HG03280 (cell line): ENCODE data around the gene PDGFRA.
"Not testable (repeated sequence)": the region's sequence is repeated elsewhere in the genome, so short reads cannot be mapped to it uniquely, and the experiment has no call there.

Experiments used
- ATAC-seq: cut with Tn5 transposase; IDR thresholded peaks from one replicate; pipeline ENCODE4 v1.9.1; 2021; ENCODE audit warnings: mild to moderate bottlenecking, moderate library complexity; ENCODE audit not compliant: unreplicated experiment

The PDGFRA gene

DNA sequence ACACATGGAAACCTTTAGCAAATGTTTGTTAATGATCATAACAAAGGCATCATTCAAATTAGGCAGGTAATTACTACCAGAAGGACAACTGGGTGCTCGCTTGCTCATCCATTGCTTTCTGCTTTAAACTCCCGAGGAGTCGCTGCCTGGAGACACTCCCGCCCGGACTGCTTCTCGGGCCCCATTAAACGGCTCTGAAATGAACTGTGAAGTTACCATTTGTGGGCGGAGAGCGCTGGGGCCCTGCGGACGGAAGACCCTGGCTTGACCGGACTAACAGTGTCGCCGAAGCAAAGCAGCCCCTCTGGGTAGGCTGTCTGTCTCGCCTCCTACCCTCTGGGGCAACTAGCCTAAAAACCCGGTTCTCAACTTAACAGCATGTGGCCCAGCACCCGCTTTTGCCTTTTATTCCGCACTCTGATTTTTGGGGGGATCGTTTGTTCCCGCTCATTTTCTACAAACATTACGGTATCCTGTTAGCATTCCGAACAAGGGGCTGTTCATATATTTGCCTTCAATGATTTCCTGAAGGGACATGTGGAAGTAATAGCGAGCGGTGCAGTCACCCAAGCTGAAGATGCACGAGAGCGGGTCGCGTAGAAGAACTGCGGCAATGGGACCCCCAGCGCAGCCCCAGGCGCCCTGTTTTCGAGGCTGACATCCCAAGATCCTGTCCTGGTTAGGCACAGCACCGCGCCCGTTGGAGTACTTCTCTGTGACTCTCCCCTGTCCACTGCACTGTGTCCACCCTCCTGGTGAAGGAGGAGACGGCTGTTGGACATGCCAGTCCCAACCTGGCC, 1.6 kb upstream of the PDGFRA start:
- no peak for ATAC-seq

DNA sequence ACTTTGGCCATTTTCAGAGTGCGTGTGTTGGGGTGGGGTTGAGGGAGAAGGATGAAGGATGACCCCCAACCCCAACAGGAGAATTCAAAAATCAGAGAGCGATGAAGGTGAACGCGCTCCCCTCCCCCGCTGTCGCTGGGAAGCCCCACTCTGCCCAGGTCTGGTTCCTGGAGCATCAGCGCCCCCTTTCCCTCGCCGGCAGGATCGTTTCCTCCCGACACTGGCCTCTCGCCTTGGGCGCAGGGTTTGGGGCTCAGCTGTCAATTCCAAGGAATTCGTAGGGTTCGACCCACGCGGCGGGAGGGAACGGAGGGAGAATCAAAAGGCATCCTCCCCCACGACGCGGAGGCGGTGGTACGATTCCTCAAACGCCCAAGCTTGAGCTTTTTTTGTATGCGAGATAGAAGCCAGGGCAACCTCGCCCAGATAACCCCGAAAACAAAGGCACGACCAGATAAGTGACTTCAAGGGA, 1.0 kb upstream of the PDGFRA start:
- no peak for ATAC-seq

DNA sequence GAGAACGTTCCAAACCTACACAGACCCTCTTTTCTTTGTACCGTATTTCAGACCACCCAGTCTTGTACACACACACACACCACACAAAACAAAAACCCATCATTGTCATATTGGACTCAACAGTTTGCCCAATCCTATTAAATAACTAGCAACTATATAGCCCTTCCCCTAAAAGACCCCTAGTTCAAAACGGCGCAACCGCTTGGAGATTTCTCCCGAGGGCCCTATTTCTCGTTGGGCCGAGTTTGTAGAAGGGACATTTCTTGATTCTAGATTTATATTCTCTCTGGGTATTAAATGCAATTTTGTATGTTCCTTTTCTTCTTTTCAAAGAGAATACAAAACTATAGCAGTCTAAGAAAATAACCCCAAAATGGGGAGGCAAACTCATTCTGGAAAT, 547 bp upstream of the PDGFRA start:
- no peak for ATAC-seq

DNA sequence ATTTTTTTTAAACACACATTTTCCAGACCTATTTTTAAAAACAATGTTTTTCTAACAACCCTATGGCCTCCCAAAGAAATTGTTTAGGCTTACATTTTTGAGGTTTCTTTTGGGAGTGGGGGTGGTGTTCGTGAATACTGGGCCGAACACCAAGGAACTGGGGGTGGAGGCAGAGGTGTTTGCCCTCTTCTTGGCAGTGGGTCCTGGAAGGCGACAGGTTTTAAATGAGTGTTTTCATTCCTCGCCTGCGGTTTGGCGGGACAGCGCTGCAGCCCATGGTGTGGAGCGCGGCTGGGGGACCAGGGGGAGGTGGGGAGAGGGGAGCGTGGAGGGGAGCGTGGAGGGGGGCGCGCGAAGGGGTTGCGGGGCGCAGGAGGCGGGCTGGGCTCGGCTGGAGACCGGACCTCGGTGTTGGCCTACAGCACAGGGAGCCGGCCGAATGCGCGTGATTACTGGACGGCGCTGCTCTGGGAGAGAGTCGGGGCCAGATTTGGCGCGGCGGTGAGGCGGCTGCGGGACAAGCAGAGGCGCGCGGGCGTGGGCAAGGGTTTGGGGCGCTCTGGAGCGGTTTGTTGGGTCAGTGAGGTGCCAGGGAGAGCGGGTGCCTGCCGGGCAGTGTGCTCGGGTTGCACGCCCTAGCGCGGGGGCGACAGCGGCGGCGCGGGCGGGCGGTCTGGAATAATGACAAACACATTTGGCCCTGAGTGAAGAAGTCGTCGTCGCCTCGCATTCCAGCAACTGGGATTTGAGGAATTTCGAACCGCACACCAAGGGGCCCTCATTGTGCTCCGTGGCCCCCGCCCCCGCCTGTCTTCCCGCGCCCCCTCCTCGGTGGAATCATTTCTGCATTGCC, 764 bp downstream of the PDGFRA start:
- no peak for ATAC-seq

DNA sequence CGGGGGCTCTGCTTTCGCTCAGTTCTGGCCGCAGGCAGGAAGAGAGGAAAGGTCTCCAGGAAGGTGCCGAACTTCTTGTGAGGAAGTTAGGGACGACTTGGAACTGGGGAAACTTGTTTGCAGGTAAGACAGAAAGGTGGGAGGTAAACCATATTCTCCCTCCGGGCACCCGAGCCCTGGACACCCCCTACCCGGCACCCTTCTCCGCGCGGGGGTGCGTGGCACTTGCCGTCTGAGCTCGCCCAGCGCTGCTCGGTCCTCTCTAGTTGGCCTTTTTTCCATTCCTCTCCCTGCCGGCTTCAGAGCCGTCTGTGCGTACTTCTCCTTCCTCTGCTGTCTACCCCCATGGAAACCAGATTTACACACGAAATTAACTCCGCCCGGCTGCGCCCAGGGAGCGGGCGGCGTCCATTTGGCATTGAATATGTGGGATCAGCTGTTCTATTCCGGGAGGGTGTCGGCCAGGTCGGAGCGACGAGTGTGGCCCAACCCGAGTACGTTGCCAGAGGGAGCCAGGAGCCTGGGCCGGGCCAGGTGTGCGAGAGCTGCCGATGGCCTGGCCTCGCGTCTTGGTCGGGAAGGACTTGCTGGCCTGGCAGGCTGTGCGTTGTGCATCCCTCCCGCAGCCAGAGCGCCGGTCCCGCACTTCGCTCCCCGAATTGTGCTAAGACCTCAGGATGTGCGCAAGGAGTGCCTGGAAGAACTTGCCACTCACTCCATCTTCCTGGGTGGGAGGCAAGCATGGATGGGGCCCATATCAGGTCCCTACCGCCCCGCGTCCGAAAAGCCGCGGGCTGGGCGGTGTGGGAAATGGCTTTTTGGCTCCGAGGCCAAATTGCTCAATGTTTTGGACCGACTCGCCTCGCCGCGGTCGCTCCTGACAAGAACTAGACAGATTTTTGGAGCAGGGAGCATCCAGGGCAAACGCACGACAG, 1.7 kb downstream of the PDGFRA start:
- ATAC-seq = no peak

DNA sequence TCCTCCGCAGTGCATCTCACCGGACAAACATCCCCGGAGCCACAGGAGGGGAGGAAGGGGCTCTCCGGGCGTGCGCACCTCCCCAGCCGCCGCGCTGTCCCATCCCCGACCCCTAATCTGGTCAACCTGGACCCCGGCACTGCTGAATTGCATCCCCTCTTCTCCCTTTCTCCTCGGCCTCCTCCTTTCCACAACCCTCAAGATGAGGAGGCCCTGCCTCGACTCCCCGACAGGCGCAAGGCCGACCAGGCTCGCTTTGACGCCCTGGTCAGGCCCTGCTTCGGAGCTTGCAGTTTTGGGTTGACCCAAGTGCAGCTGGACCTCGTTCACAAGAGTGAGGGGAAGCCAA, 2.3 kb downstream of the PDGFRA start:
- ATAC-seq = no peak

DNA sequence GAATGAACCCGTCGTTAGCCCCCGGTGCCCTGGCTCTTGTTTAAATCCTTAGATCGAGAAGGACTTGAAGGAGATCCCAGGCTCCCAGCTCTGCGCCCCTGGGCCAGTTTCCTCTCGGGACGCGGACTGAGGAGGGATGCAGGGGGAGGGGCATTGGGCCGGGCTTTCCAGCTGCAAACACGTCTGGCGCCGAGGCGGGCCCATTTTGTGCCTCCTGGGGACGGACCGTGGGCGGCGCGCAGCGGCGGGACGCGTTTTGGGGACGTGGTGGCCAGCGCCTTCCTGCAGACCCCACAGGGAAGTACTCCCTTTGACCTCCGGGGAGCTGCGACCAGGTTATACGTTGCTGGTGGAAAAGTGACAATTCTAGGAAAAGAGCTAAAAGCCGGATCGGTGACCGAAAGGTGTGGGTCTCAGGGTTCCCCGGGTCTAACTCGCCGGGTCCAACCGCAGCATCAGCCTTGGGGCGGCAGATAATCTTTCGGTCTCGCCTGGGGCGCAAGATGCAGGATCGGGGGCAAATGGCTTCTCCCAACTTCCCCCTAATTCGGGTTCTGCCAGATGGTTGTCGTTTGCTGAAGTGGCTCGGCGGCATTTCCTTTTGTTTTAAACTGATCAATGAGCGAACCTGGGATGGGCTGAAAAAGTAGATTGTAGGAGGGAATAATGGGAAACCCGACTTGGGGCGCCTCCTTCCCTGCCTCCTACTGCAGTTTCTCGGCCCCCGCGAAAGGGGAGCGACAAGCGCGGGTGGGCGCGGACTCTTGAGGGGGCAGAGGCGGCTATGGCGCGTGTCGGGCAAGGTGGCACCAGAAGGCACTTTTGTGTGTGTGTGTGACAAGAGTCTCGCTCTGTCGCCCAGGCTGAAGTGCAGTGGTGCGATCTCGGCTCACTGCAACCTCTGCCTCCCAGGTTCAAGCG, 2.9 kb downstream of the PDGFRA start:
- ATAC-seq = no peak

DNA sequence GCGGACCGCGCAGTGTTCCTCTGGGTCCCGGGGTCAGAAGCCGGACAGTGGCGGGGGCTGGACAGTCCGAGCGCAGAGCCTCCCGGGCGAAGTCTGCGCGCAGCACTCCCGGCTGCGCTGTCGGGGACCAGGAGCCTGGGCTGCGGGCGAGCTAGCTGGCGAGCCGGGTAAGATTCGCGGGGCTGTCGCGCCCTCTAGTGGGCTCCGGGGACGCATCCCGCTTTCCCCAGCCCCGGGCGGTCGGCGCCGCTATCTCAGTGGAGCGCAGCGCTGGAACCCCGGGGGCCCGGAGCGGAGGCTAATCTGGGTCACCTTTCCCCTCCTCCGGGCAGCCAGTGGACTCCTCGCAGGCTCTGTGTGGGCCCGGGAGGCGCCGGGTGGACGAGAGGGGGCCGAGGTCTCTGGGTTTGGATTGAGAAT, 4.2 kb downstream of the PDGFRA start:
- peak; percentile 80 for ATAC-seq

DNA sequence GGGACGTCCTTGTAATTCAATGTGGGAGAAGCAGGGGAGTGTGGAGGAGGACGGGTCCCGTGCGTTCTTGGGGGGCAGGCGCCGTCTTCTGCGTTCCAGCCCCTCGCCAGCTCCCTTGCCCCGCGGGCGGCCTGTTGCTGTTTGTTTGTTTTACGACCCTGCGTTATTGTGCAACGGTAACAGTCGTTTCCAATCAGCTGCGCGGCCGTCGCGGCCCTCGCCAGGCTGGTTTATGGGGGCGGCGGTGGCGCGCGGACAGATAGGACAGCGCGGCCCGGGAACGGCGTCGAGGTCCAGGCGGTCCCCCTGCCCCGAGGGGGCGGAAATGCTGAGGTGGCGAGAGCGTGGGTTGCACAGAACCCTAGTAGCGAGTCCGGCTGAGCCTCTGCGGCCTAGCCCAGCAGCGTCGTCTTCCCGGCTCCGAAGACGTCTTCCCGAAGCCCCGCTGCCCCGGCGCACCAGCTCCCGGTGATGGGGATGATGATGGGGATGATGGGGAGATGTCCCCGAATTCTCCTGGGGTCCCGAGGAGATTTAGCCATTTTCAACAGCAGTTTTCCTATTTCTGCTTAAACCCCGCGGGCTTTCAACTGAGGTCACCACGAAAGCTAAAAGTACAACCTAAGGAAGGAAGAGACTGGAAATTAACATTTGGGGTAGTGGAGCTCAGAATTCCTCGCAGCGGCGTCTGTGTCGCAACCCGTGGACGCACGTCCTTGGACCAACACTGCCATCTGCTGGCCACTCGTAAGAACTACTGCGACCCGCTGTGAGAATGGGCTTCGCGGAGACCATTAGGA, 4.8 kb downstream of the PDGFRA start:
- peak; percentile 59 for ATAC-seq

DNA sequence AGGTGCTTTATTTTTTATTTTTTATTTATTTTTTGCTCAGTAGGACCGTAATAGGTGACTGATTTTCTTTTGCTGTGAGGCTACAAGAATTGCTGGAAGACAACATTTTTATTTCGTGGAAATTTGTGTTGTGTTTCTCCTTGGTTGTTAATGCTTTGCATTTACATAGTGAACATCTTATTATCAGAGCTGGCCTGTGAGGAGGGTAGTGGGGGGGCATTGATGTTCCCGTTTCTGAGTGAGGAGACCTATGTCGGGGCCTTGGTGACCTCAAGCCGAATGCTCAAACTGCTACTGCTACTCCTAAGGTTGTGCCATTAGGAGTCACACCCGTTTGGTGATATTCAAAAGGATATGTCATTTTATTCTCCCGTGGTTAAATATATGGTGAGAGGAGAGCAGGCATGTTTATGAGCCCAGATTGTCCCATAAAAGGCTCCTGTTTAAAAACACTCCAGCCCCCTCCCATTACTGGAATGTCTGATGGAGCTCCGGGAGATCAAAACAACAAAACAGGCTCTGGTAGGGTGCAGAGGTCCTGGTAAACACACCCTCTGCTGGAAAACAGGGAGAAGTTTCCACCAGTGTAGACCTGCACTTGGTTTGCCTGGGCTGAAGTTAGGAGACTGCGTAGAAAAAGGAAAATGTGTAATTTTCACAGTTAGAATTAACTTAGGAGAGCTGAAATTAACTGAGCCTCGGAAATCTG, 5.6 kb downstream of the PDGFRA start:
- no peak for ATAC-seq

DNA sequence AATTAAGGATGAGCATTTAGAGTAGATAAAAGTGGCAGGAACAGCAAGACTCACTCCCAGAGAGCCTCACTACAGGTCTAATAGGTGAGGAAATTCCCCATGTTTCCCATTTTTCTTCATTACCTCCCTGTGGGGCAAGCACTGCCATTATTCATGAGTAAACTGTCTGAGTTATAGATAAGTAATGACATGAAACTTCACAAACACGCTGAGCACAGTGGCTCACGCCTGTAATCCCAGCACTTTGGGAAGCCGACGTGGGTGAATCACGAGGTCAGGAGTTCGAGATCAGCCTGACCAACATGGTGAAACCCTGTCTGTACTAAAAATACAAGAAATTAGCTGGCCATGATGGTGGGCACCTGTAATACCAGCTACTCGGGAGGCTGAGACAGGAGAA, 7.2 kb downstream of the PDGFRA start:
- ATAC-seq = not testable (repeated sequence)

DNA sequence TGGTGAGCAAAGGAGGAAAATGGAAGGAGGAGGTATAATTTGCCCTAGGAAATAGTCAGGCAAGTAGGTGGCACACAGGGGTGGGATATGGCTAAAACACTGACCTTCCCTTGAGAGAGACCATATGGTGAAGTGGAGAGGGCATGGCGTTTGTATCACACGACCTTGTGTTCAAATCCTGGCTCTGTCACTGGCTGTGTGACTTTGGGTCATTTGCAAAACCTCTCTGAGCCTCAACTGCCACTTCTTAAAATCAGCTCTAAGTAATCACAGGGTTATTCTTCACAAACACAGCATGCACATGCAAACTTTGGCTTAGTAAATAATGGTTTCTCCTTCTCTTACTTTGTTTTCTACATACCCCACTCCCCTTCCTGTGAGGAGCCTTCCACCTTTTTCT, 8.7 kb downstream of the PDGFRA start:
- no peak for ATAC-seq

DNA sequence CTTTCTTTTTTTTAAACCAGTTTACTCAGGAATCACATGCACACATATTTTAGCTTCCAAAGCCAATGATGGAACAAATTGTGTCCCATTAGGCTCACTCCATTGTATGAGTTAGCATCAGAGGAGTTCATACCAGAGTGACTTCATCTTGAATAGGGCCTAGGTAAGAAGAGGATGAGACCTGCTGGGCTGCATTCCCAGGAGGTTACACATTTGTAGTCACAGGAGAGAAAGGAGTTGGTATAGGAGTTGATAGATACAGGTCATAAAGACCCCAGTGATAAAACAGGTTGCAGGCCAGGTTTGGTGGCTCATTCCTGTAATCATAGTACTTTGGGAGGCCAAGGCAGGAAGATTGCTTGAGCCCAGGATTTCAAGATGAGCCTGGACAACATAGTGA, 9.3 kb downstream of the PDGFRA start:
- no peak for ATAC-seq

DNA sequence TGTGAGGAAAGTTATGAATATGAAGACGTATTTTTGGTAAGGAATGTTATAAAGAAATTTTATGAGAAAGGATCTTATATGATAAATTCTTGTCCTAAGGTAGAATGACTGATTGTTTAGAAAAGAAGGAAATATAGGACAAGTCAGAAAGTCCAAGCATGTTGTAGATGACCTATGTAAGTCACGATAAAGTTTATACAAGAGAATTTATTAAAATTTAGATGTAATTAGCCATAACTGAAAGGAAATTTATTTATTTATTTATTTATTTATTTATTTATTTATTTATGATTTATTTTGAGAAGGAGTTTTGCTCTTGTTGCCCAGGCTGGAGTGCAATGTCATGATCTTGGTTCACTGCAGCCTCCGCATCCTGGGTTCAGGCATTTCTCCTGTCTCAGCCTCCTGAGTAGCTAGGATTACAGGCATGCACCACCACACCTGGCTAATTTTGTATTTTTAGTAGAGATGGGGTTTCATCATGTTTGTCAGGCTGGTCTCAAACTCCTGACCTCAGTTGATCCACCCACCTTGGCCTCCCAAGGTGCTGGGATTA, 12.3 kb downstream of the PDGFRA start:
- ATAC-seq = not testable (repeated sequence)

DNA sequence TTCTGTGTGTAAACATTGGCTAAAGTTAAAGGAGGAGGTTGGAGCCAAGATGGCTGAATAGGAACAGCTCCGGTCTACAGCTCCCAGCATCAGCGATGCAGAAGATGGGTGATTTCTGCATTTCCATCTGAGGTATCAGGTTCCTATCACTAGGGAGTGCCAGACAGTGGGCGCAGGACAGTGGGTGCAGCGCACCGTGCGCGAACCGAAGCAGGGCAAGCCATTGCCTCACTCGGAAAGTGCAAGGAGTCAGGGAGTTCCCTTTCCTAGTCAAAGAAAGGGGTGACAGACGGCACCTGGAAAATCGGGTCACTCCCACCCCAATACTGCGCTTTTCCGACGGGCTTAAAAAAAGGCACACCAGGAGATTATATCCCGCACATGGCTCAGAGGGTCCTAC, 14.4 kb downstream of the PDGFRA start:
- not testable (repeated sequence) for ATAC-seq

DNA sequence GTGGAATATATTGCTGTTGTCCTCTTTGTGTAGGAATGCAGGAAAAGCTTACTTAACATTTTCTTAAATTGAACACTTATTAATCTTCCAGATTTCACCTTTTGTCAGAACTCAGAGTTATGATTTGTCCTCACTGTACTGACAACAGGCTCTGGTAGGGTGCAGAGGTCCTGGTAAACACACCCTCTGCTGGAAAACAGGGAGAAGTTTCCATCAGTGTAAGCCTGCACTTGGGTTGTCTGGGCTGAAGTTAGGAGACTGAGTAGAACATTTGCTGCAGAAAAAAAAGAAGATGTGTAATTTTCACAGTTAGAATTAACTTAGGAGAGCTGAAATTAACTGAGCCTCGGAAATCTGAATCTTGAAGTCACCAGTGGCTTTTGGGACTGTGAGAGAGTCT, 23.2 kb downstream of the PDGFRA start:
- not testable (repeated sequence) for ATAC-seq

DNA sequence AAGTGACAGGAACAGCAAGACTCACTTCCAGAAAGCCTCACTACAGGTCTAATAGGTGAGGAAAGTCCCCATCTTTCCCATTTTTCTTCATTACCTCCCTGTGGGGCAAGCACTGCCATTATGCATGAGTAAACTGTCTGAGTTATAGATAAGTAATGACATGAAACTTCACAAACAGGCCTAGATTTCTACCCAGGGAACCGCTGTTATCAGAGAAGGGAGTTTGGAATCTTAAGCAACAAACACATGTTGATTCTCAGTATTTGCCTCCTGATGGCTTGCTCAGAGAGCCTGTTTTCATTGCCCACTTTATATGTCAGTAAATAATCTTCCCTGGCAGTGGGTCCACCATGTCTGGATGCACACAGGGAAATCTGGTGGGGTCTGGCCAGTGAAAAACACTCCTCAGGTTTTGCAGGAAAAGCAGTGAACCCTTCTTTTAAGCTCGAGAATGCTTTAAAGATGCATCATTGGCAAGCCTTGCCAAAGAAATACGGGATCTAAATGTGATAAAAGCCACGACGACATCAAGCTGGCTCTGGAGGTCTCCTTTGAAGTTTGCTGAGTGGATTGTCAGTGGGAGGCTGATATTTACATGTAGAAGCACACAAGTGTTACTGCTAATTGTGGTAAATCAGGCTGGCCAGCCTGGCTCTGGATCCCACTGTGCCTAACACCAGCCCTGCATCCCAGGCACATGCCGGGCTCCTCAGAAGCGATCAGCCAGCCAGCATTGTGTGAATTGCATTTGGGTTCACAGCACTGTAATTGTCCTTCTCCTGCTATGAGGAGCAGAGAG, 25.2 kb downstream of the PDGFRA start:
- ATAC-seq = no peak

DNA sequence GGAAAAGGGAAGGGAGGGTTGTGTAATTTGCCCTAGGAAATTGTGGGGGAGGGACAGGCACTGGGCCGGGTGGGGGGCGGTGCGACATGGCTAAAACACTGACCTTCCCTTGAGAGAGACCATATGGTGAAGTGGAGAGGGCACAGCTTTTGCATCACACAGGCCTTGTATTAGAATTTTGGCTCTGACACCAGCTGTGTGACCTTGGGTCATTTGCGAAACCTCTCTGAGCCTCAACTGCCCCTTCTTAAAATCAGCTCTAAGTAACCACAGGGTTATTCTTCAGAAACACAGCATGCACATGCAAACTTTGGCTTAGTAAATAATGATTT, 25.8 kb downstream of the PDGFRA start:
- no peak for ATAC-seq
